Measurements from ENCODE around the gene EMP2.

EMP2 gene

GRCh38 chr16:10611825-10612342, 31.5 kb upstream of the EMP2 start:
- no peak for DNase-seq
- intact Hi-C loops (cut with DNase I) = no loop called here

GRCh38 chr16:10610499-10611184, 30.2 kb upstream of the EMP2 start:
- intact Hi-C loops (cut with DNase I) = no loop called here

GRCh38 chr16:10609402-10609774, 29.0 kb upstream of the EMP2 start:
- intact Hi-C loops (cut with DNase I) = no loop called here
- DNase-seq = no peak

More at GRCh38 chr16:10610499-10611184, 30.2 kb upstream of the EMP2 start:
- DNase-seq = no peak

GRCh38 chr16:10608687-10609401, 28.4 kb upstream of the EMP2 start:
- intact Hi-C loops (cut with DNase I) = no loop called here
- DNase-seq = peak in 8 of 10 donors; percentile 15 to 93 (median 43)

- DNase-seq = no peak
Observed at GRCh38 chr16:10607157-10607556, 26.8 kb upstream of the EMP2 start.

GRCh38 chr16:10606607-10607006, 26.2 kb upstream of the EMP2 start:
- no peak for DNase-seq
- intact Hi-C loops (cut with DNase I) = no loop called here

More at GRCh38 chr16:10607157-10607556, 26.8 kb upstream of the EMP2 start:
- intact Hi-C loops (cut with DNase I) = no loop called here

- DNase-seq = no peak
- intact Hi-C loops (cut with DNase I) = no loop called here
Observed at GRCh38 chr16:10605636-10606035, 25.2 kb upstream of the EMP2 start.

GRCh38 chr16:10601444-10602408, 21.3 kb upstream of the EMP2 start:
- DNase-seq = peak in 1 of 10 donors; percentile 49
- intact Hi-C loops (cut with DNase I) = no loop called here

- DNase-seq = peak in 1 of 10 donors; percentile 68
- intact Hi-C loops (cut with DNase I) = no loop called here
Observed at GRCh38 chr16:10600782-10601443, 20.5 kb upstream of the EMP2 start.

- DNase-seq = peak in 1 of 10 donors; percentile 7
- intact Hi-C loops (cut with DNase I) = no loop called here
Observed at GRCh38 chr16:10599626-10600025, 19.2 kb upstream of the EMP2 start.

GRCh38 chr16:10598157-10598556, 17.8 kb upstream of the EMP2 start:
- intact Hi-C loops (cut with DNase I) = no loop called here
- DNase-seq = peak in 1 of 10 donors; percentile 72

- DNase-seq = peak in 1 of 10 donors; percentile 28
- intact Hi-C loops (cut with DNase I) = no loop called here
Observed at GRCh38 chr16:10597187-10597601, 16.8 kb upstream of the EMP2 start.

- DNase-seq = peak in 1 of 10 donors; percentile 73
- intact Hi-C loops (cut with DNase I) = no loop called here
Observed at GRCh38 chr16:10594312-10594950, 14.0 kb upstream of the EMP2 start.

GRCh38 chr16:10592611-10593010, 12.2 kb upstream of the EMP2 start:
- intact Hi-C loops (cut with DNase I) = no loop called here
- DNase-seq = no peak

- intact Hi-C loops (cut with DNase I) = no loop called here
Observed at GRCh38 chr16:10590342-10590741, 9.9 kb upstream of the EMP2 start.

GRCh38 chr16:10589109-10589508, 8.7 kb upstream of the EMP2 start:
- peak in 1 of 10 donors; percentile 12 for DNase-seq
- intact Hi-C loops (cut with DNase I) = no loop called here

More at GRCh38 chr16:10590342-10590741, 9.9 kb upstream of the EMP2 start:
- DNase-seq = peak in 1 of 10 donors; percentile 2

GRCh38 chr16:10587622-10588021, 7.2 kb upstream of the EMP2 start:
- intact Hi-C loops (cut with DNase I) = no loop called here
- peak in 2 of 10 donors; percentile 14 for DNase-seq

GRCh38 chr16:10584981-10585438, 4.6 kb upstream of the EMP2 start:
- intact Hi-C loops (cut with DNase I) = no loop called here
- DNase-seq = no peak

- intact Hi-C loops (cut with DNase I) = no loop called here
- peak in 1 of 10 donors; percentile 2 for DNase-seq
Observed at GRCh38 chr16:10583269-10583668, 2.9 kb upstream of the EMP2 start.

Data from posterior cingulate gyrus (tissue), 11 donors.